Esophagus squamous epithelium (tissue), 4 donors: ENCODE data around the gene GAS2L1.

ENCODE experiments used
- POLR2A ChIP-seq, 4 donors: fragments of 450-650 bp; IDR thresholded peaks; one replicate each; pipeline ENCODE4 v1.6.1; 2017; ENCODE audit warnings: antibody characterized with exemption in 4 of 4, mild to moderate bottlenecking in 4 of 4, moderate library complexity in 3 of 4
- TF ChIP-seq, protein P1 (sequence below), 6 experiments: fragments of 450-650 bp in 4 of 6; fragments of 200-600 bp in 2 of 6; sonication (generic) in 2 of 6; IDR thresholded peaks; one replicate each; pipeline ENCODE4 v1.5.1; 2016 to 2019; ENCODE audit warnings: antibody characterized with exemption in 6 of 6, mild to moderate bottlenecking in 4 of 6, moderate library complexity in 4 of 6

DNA sequence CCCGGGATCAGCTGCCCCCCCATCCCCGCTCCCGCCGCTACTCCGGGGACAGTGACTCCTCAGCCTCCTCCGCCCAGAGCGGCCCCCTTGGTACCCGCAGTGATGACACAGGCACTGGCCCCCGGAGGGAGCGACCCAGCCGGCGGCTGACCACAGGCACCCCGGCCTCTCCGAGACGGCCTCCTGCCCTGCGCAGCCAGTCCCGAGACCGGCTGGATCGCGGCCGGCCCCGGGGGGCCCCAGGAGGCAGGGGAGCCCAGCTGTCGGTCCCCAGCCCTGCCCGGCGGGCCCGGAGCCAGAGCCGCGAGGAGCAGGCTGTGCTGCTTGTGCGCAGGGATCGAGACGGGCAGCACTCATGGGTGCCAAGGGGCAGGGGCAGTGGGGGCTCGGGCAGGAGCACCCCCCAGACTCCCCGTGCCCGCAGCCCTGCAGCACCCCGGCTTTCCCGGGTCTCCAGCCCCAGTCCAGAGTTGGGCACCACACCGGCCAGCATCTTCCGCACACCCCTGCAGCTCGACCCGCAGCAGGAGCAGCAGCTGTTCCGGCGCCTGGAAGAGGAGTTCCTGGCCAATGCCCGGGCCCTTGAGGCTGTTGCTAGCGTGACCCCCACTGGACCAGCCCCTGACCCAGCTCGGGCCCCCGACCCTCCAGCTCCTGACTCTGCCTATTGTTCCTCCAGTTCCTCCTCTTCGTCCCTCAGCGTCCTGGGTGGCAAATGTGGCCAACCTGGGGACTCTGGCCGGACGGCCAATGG is 5.2 kb downstream of the GAS2L1 start:
- TF ChIP-seq, protein P1, sequence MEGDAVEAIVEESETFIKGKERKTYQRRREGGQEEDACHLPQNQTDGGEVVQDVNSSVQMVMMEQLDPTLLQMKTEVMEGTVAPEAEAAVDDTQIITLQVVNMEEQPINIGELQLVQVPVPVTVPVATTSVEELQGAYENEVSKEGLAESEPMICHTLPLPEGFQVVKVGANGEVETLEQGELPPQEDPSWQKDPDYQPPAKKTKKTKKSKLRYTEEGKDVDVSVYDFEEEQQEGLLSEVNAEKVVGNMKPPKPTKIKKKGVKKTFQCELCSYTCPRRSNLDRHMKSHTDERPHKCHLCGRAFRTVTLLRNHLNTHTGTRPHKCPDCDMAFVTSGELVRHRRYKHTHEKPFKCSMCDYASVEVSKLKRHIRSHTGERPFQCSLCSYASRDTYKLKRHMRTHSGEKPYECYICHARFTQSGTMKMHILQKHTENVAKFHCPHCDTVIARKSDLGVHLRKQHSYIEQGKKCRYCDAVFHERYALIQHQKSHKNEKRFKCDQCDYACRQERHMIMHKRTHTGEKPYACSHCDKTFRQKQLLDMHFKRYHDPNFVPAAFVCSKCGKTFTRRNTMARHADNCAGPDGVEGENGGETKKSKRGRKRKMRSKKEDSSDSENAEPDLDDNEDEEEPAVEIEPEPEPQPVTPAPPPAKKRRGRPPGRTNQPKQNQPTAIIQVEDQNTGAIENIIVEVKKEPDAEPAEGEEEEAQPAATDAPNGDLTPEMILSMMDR (IDR thresholded peaks at IDR 0.05): no peak
- no peak for TF ChIP-seq POLR2A (IDR thresholded peaks at IDR 0.05)
